Skeletal muscle tissue (tissue), 4 donors: ENCODE data around the gene SGMS1. TPM values are rescaled to one million over a fixed set of nuclear protein-coding genes. Genes with fewer than 3 reads are reported as not detected.
"Not testable (repeated sequence)": the region's sequence is repeated elsewhere in the genome, so short reads cannot be mapped to it uniquely, and the experiment has no call there.

ENCODE experiments used
- H3K27ac ChIP-seq: one replicate; pipeline ENCODE4 v1.7.0; 2013; ENCODE audit warnings: mild to moderate bottlenecking, low read depth, low read length, inconsistent platforms
- H3K27me3 ChIP-seq, 3 donors: one replicate each; pipeline ENCODE4 v1.7.0; 2013; ENCODE audit warnings: low read length in 3 of 3; ENCODE audit not compliant: control insufficient read depth in 3 of 3, insufficient read depth in 3 of 3
- H3K36me3 ChIP-seq, 3 donors: one replicate each; pipeline ENCODE4 v1.7.0; 2013; ENCODE audit warnings: low read length in 3 of 3; ENCODE audit not compliant: control insufficient read depth in 3 of 3, insufficient read depth in 3 of 3
- H3K4me1 ChIP-seq, 3 donors: one replicate each; pipeline ENCODE4 v1.7.0; 2013; ENCODE audit warnings: low read length in 3 of 3, mild to moderate bottlenecking in 3 of 3; ENCODE audit not compliant: control insufficient read depth in 3 of 3, insufficient read depth in 3 of 3
- H3K4me3 ChIP-seq, 3 donors: one replicate each; pipeline ENCODE4 v1.7.0; 2013; ENCODE audit warnings: low read length in 3 of 3
- H3K9ac ChIP-seq, 3 donors: one replicate each; pipeline ENCODE4 v1.7.0; 2013; ENCODE audit warnings: low read length in 3 of 3, mild to moderate bottlenecking in 3 of 3, moderate library complexity in 2 of 3, low read depth in 1 of 3
- H3K9me3 ChIP-seq, 3 donors: one replicate each; pipeline ENCODE4 v1.7.0; 2013; ENCODE audit warnings: low read length in 3 of 3; ENCODE audit not compliant: control insufficient read depth in 3 of 3
- total RNA-seq: library from RNA; depleted of rRNA; stranded (reverse); fragments of >200 nt; gene quantifications from one replicate; pipeline ENCODE4 v1.2.3, GENCODE V29; 2014
- donor health status: Osteomylitis.

Gene SGMS1
- total RNA-seq, 1 donor from 2014 or later: 62.6 TPM

- no peak overlapping the region for H3K9ac ChIP-seq
- no peak overlapping the region for H3K4me3 ChIP-seq
- no peaks in the 10 kb centered on the region for H3K36me3 ChIP-seq
- H3K9me3 ChIP-seq: no peaks in the 10 kb centered on the region
- H3K27me3 ChIP-seq: no peaks in the 10 kb centered on the region
- H3K27ac ChIP-seq: peak overlapping the region; percentile 4
- H3K4me1 ChIP-seq: peaks cover 4 to 16% (median 11%) of the 10 kb centered on the region in 3 donors
Measured at GRCh38 chr10:50360077-50360850, 263.5 kb downstream of the SGMS1 start.

- Histone ChIP-seq H3K4me3 (no peak overlapping the region), H3K27me3 (no peaks in the 10 kb centered on the region), H3K4me1 (peaks cover 4 to 16% (median 11%) of the 10 kb centered on the region in 3 donors), H3K27ac (no peak overlapping the region), H3K9me3 (no peaks in the 10 kb centered on the region), H3K9ac (no peak overlapping the region), H3K36me3 (no peaks in the 10 kb centered on the region)
Measured at GRCh38 chr10:50358925-50359687, 264.6 kb downstream of the SGMS1 start.

GRCh38 chr10:50358411-50358810, 265.3 kb downstream of the SGMS1 start:
- H3K9me3 ChIP-seq: no peaks in the 10 kb centered on the region
- H3K36me3 ChIP-seq: no peaks in the 10 kb centered on the region
- no peaks in the 10 kb centered on the region for H3K27me3 ChIP-seq
- no peak overlapping the region for H3K4me3 ChIP-seq
- no peak overlapping the region for H3K27ac ChIP-seq
- peaks cover 4 to 16% (median 11%) of the 10 kb centered on the region in 3 donors for H3K4me1 ChIP-seq
- no peak overlapping the region for H3K9ac ChIP-seq

- not testable (repeated sequence) for H3K27me3 ChIP-seq, H3K4me3 ChIP-seq, H3K36me3 ChIP-seq, H3K9me3 ChIP-seq, H3K9ac ChIP-seq, H3K27ac ChIP-seq
- H3K4me1 ChIP-seq: peaks cover 3 to 11% (median 10%) of the 10 kb centered on the region in 3 donors
Measured at GRCh38 chr10:50356481-50356832, 267.3 kb downstream of the SGMS1 start.

- not testable (repeated sequence) for H3K4me3 ChIP-seq, H3K4me1 ChIP-seq, H3K9me3 ChIP-seq, H3K27me3 ChIP-seq, H3K36me3 ChIP-seq, H3K27ac ChIP-seq, H3K9ac ChIP-seq
Measured at GRCh38 chr10:50355693-50356480, 267.9 kb downstream of the SGMS1 start.

GRCh38 chr10:50351483-50352146, 272.1 kb downstream of the SGMS1 start:
- Histone ChIP-seq H3K27ac (no peak overlapping the region), H3K27me3 (no peaks in the 10 kb centered on the region), H3K36me3 (no peaks in the 10 kb centered on the region), H3K9me3 (no peaks in the 10 kb centered on the region), H3K9ac (no peak overlapping the region), H3K4me3 (no peak overlapping the region), H3K4me1 (peaks cover 0 to 9% (median 4%) of the 10 kb centered on the region in 3 donors)

GRCh38 chr10:50350366-50350765, 273.4 kb downstream of the SGMS1 start:
- H3K36me3 ChIP-seq: no peaks in the 10 kb centered on the region
- no peaks in the 10 kb centered on the region for H3K27me3 ChIP-seq

GRCh38 chr10:50349554-50349953, 274.2 kb downstream of the SGMS1 start:
- no peaks in the 10 kb centered on the region for H3K27me3 ChIP-seq

More at GRCh38 chr10:50350366-50350765, 273.4 kb downstream of the SGMS1 start:
- H3K9me3 ChIP-seq: no peaks in the 10 kb centered on the region
- no peak overlapping the region for H3K9ac ChIP-seq
- H3K4me1 ChIP-seq: peaks cover 0 to 9% (median 4%) of the 10 kb centered on the region in 3 donors
- H3K4me3 ChIP-seq: no peak overlapping the region
- no peak overlapping the region for H3K27ac ChIP-seq

GRCh38 chr10:50347394-50347802, 276.4 kb downstream of the SGMS1 start:
- Histone ChIP-seq H3K4me1 (peaks cover 0 to 9% (median 4%) of the 10 kb centered on the region in 3 donors), H3K27ac (no peak overlapping the region), H3K4me3 (no peak overlapping the region), H3K27me3 (no peaks in the 10 kb centered on the region), H3K36me3 (peaks cover 6 to 8% (median 6%) of the 10 kb centered on the region in 3 donors), H3K9ac (no peak overlapping the region), H3K9me3 (no peaks in the 10 kb centered on the region)

More at GRCh38 chr10:50349554-50349953, 274.2 kb downstream of the SGMS1 start:
- Histone ChIP-seq H3K4me3 (no peak overlapping the region), H3K27ac (no peak overlapping the region), H3K4me1 (peaks cover 0 to 9% (median 4%) of the 10 kb centered on the region in 3 donors), H3K9me3 (no peaks in the 10 kb centered on the region), H3K36me3 (no peaks in the 10 kb centered on the region), H3K9ac (no peak overlapping the region)
